ENCODE data around the gene ODAD3. TPM values are rescaled to one million over a fixed set of nuclear protein-coding genes. Genes with fewer than 3 reads are reported as not detected.
"Not testable (repeated sequence)": the region's sequence is repeated elsewhere in the genome, so short reads cannot be mapped to it uniquely, and the experiment has no call there.

The ODAD3 gene
- total RNA-seq, 4 donors from 2014 or later, result 0.39 to 0.83 TPM; not detected in 2

DNA sequence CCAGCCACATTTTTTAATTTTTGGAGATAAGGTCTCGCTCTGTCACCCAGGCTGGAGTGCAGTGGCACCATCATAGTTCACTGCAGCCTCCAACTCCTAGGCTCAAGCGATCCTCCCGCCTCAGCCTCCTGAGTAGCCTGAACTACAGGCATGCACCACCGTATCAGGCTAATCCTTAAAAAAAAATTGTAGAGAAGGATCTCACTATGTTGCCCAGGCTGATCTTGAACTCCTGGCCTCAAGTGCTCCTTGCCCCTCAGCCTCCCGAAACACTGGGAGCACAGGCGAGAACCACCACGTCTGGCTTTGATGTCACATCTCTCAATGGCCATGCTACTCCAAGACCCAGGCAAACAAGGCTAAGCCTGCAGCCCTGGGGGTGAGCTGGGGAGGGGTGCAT is 21.7 kb upstream of the ODAD3 start:
- peaks cover 0 to 3% (median 0%) of the 10 kb centered on the region in 4 donors for H3K4me1 ChIP-seq
- no peaks in the 10 kb centered on the region for H3K9me3 ChIP-seq
- WGBS, result 95% methylated on average over 7 of the region's 7 CpGs
- no peak overlapping the region for H3K27ac ChIP-seq (replicated peaks in 1 of 4)
- TF ChIP-seq POLR2AphosphoS5 (IDR thresholded peaks at IDR 0.05) (no peak), EP300 (IDR thresholded peaks at IDR 0.05) (no peak), CTCF (IDR thresholded peaks at IDR 0.05) (no peak), POLR2A (IDR thresholded peaks at IDR 0.05; ENCODE audit: low read depth) (no peak)
- no peaks in the 10 kb centered on the region for H3K36me3 ChIP-seq
- DNase-seq (ENCODE audit: extremely low spot score), result no peak
- intact Hi-C loops (cut with DNase I), result no loop called here
- no peak overlapping the region for H3K4me3 ChIP-seq
- H3K27me3 ChIP-seq, result peaks cover 0 to 54% (median 0%) of the 10 kb centered on the region in 4 donors

DNA sequence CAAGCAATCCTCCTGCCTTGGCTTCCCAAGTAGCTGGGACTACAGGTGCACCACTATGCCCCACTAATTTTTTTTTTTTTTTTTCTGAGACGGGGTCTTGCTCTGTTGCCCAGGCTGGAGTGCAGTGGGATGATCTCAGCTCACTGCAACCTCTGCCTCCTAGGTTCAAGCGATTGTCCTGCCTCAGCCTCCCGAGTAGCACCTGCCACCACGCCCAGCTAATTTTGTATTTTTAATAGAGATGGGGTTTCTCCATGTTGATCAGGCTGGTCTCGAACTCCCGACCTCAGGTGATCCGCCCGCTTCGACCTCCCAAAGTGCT is 20.3 kb upstream of the ODAD3 start:
- H3K4me1 ChIP-seq; intact Hi-C loops (cut with DNase I); DNase-seq (ENCODE audit: extremely low spot score); H3K27ac ChIP-seq (replicated peaks in 1 of 4); H3K9me3 ChIP-seq; H3K36me3 ChIP-seq; H3K4me3 ChIP-seq: not testable (repeated sequence)
- H3K27me3 ChIP-seq, result peaks cover 0 to 49% (median 0%) of the 10 kb centered on the region in 4 donors
- WGBS, result 86% methylated on average over 9 of the region's 9 CpGs

DNA sequence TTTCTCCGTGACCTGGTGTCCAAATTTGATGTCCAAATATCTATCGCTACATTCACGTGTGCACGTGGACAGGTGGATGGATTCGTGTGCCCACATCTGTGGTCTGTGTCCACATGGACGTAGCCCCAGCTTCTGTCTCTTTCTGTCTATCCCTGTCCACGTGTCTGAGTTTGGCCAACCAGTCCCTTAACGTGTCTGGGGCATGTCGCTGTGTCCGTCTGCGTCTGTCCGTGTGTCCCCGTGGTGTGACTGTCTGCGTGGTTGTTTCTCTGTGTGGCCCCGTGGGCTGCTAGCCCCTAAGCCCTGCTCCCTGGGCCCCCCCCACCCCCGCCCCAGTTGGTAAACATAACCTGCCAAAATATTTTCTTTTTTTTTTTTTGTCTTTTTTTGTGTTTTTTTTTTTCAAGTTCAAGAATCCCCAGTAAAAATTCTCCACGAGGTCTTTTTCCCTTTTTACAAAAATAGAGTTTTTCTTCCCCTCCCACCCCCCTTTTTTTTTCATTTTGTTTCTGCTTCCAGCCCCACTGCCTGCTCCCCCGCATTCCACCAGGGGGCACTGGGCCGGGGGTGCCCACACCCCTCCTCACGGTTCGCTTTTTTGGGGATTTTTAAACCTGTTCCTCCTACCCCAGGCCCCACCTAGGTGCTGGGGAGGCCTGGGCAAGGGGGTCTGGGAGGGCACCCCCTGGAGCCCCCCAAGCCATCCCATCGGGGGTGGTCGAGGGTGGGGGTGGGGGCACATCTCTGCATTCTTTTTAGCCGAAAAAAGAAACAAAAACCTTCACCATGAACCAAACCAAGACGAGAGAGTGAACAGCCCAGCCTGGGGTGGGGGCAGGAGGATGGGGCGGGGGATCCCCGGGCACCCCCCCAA is 18.8 kb upstream of the ODAD3 start:
- intact Hi-C loops (cut with DNase I), result no loop called here
- Histone ChIP-seq H3K9me3 (no peaks in the 10 kb centered on the region), H3K4me1 (peaks cover 0 to 6% (median 0%) of the 10 kb centered on the region in 4 donors), H3K27me3 (peaks cover 0 to 34% (median 0%) of the 10 kb centered on the region in 4 donors), H3K36me3 (peaks cover 17 to 23% (median 19%) of the 10 kb centered on the region in 4 donors), H3K4me3 (no peak overlapping the region), H3K27ac (replicated peaks in 1 of 4) (no peak overlapping the region)
- TF ChIP-seq EP300 (IDR thresholded peaks at IDR 0.05) (no peak), CTCF (IDR thresholded peaks at IDR 0.05) (peak in 1 of 3 experiments; percentile 31)
- DNase-seq (ENCODE audit: extremely low spot score), result no peak
- WGBS, result 65% methylated on average over 22 of the region's 27 CpGs

DNA sequence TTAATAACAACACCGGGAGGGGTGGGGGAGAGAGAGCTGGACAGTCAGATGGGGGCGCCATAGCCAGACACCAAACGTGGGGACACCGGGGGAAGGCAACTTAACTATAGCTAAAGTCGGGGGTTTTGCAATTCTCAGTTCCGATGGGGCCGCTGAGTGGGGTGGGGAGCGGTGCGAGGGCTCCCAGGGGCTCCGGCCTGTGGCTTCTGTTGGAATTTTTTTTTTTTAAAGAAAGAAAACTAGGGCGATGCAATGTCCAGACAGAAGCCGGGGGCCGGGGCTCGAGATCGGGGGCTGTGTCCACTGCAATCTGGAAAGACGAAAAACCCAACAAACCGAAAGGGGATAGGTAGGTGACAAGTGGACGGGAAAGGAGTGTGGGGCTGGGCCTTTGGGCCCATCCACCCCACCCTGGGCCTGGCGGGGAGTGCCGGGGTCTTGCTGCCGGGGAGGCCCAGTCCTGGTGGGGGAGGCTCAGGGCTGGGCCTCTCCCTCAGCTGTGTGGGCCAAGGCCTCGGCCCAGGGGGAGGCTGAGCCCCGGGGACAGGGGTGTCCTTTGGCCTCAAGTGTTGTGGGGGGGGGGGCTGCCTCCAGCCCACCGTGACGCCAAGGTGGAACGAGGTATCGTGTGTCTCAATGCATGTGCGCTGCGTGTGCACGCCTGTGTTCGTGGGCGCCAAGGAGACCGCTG is 17.8 kb upstream of the ODAD3 start:
- H3K36me3 ChIP-seq, result peaks cover 27 to 32% (median 29%) of the 10 kb centered on the region in 4 donors
- WGBS, result 76% methylated on average over 33 of the region's 33 CpGs
- H3K27me3 ChIP-seq, result peaks cover 0 to 25% (median 0%) of the 10 kb centered on the region in 4 donors
- TF ChIP-seq POLR2A (IDR thresholded peaks at IDR 0.05; ENCODE audit: low read depth) (no peak), POLR2AphosphoS5 (IDR thresholded peaks at IDR 0.05) (no peak), EP300 (IDR thresholded peaks at IDR 0.05) (no peak), CTCF (IDR thresholded peaks at IDR 0.05) (no peak)
- no peak for DNase-seq (ENCODE audit: extremely low spot score)
- H3K9me3 ChIP-seq, result no peaks in the 10 kb centered on the region
- no peak overlapping the region for H3K27ac ChIP-seq (replicated peaks in 1 of 4)
- intact Hi-C loops (cut with DNase I), result no loop called here
- H3K4me3 ChIP-seq, result no peak overlapping the region
- H3K4me1 ChIP-seq, result peaks cover 0 to 6% (median 0%) of the 10 kb centered on the region in 4 donors

- Histone ChIP-seq H3K27ac (replicated peaks in 1 of 4) (no peak overlapping the region), H3K9me3 (no peaks in the 10 kb centered on the region), H3K4me3 (no peak overlapping the region), H3K27me3 (peaks cover 0 to 24% (median 0%) of the 10 kb centered on the region in 4 donors), H3K4me1 (peaks cover 0 to 6% (median 0%) of the 10 kb centered on the region in 4 donors), H3K36me3 (peaks cover 34 to 39% (median 36%) of the 10 kb centered on the region in 4 donors)
- no peak for DNase-seq (ENCODE audit: extremely low spot score)
- intact Hi-C loops (cut with DNase I), result no loop called here
- TF ChIP-seq POLR2A (IDR thresholded peaks at IDR 0.05; ENCODE audit: low read depth) (no peak), POLR2AphosphoS5 (IDR thresholded peaks at IDR 0.05) (no peak), EP300 (IDR thresholded peaks at IDR 0.05) (no peak), CTCF (IDR thresholded peaks at IDR 0.05) (no peak)
- WGBS, result 31% methylated on average over 25 of the region's 25 CpGs
Measured at GRCh38 chr19:11451871-11452619, 17.1 kb upstream of the ODAD3 start.

Measured in esophagus muscularis mucosa (tissue), 4 donors.